ENCODE data around the gene MYO5C.

MYO5C gene

GRCh38 chr15:52146261-52146660 is 149.3 kb downstream of the MYO5C start:
- DNase-seq (ENCODE audit: low read depth): no peak
- no peak for TF ChIP-seq CTCF (IDR thresholded peaks at IDR 0.05; ENCODE audit: low read depth, low read length, missing control alignments)
- H3K4me3 ChIP-seq (ENCODE audit: low read depth, low read length): no peak overlapping the region

GRCh38 chr15:52144656-52145178 is 150.9 kb downstream of the MYO5C start:
- DNase-seq (ENCODE audit: low read depth): no peak
- H3K4me3 ChIP-seq (ENCODE audit: low read depth, low read length): no peak overlapping the region
- no peak for TF ChIP-seq CTCF (IDR thresholded peaks at IDR 0.05; ENCODE audit: low read depth, low read length, missing control alignments)

GRCh38 chr15:52143873-52144272 is 151.7 kb downstream of the MYO5C start:
- DNase-seq (ENCODE audit: low read depth): no peak
- TF ChIP-seq CTCF (IDR thresholded peaks at IDR 0.05; ENCODE audit: low read depth, low read length, missing control alignments): no peak
- no peak overlapping the region for H3K4me3 ChIP-seq (ENCODE audit: low read depth, low read length)
